ENCODE measurements around the gene ARFGEF3.
"Not testable (repeated sequence)": the region's sequence is repeated elsewhere in the genome, so short reads cannot be mapped to it uniquely, and the experiment has no call there.

The ARFGEF3 gene

GRCh38 chr6:138161338-138162110, at the start of gene ARFGEF3:
Gene ARFGEF3 (plus strand): TSS chr6:138161939. CDS start chr6:138162087, 148 bp downstream.
- DNase-seq, result no peak

GRCh38 chr6:138113588-138114210, 48.0 kb upstream of the ARFGEF3 start:
- DNase-seq, result no peak

GRCh38 chr6:138115201-138115600, 46.5 kb upstream of the ARFGEF3 start:
- peak; percentile 46 for DNase-seq

- peak; percentile 42 for DNase-seq
These were observed 45.7 kb upstream of the ARFGEF3 start for GRCh38 chr6:138115877-138116660.

- DNase-seq, result no peak
These were observed 45.1 kb upstream of the ARFGEF3 start for GRCh38 chr6:138116661-138116999.

GRCh38 chr6:138117376-138117914, 44.3 kb upstream of the ARFGEF3 start:
- DNase-seq, result no peak

GRCh38 chr6:138119229-138119628, 42.5 kb upstream of the ARFGEF3 start:
- DNase-seq, result not testable (repeated sequence)

GRCh38 chr6:138119976-138120375, 41.8 kb upstream of the ARFGEF3 start:
- DNase-seq, result no peak

- DNase-seq, result no peak
These were observed 37.6 kb upstream of the ARFGEF3 start for GRCh38 chr6:138124096-138124495.

- no peak for DNase-seq
These were observed 33.6 kb upstream of the ARFGEF3 start for GRCh38 chr6:138128096-138128495.

- no peak for DNase-seq
These were observed 32.5 kb upstream of the ARFGEF3 start for GRCh38 chr6:138129190-138129589.

GRCh38 chr6:138142806-138143205, 18.9 kb upstream of the ARFGEF3 start:
- no peak for DNase-seq

- no peak for DNase-seq
These were observed 16.3 kb upstream of the ARFGEF3 start for GRCh38 chr6:138145402-138145801.

- DNase-seq, result no peak
These were observed 15.2 kb upstream of the ARFGEF3 start for GRCh38 chr6:138146544-138146943.

GRCh38 chr6:138155443-138155842, 6.3 kb upstream of the ARFGEF3 start:
- DNase-seq, result no peak

- no peak for DNase-seq
These were observed 3.6 kb upstream of the ARFGEF3 start for GRCh38 chr6:138157986-138158638.

- DNase-seq, result no peak
These were observed 2.5 kb upstream of the ARFGEF3 start for GRCh38 chr6:138159246-138159645.

GRCh38 chr6:138160329-138161087, 1.2 kb upstream of the ARFGEF3 start:
- DNase-seq, result no peak

GRCh38 chr6:138161088-138161337, 726 bp upstream of the ARFGEF3 start:
- no peak for DNase-seq

- DNase-seq, result peak; percentile 19
These were observed 594 bp downstream of the ARFGEF3 start for GRCh38 chr6:138162111-138162954.

GRCh38 chr6:138162955-138163575, 1.3 kb downstream of the ARFGEF3 start:
- peak; percentile 58 for DNase-seq
